Loucy (cell line): ENCODE measurements around the gene MPZL1.

Experiments
- H2AFZ ChIP-seq: fragments of 200-600 bp; sonication (generic); 2 replicates; pipeline ENCODE4 v1.6.0; 2016; ENCODE audit warnings: antibody characterized with exemption, mild to moderate bottlenecking, low read length, moderate library complexity
- H3F3A ChIP-seq: fragments of 200-600 bp; 2 replicates; pipeline ENCODE4 v1.6.0; 2016; ENCODE audit warnings: antibody characterized with exemption, low read depth, mild to moderate bottlenecking
- H3K27me3 ChIP-seq: fragments of 200-600 bp; sonication (generic); 2 replicates; pipeline ENCODE4 v1.6.1; 2014; ENCODE audit warnings: low read length, mild to moderate bottlenecking; ENCODE audit not compliant: insufficient read depth, poor library complexity, severe bottlenecking
- H3K36me3 ChIP-seq: fragments of 200-600 bp; sonication (generic); 2 replicates; pipeline ENCODE4 v1.6.1; 2016; ENCODE audit warnings: low read length; ENCODE audit not compliant: insufficient read depth
- H3K4me1 ChIP-seq: fragments of 200-600 bp; sonication (generic); 2 replicates; pipeline ENCODE4 v1.5.1; 2014; ENCODE audit warnings: low read length, mild to moderate bottlenecking; ENCODE audit not compliant: insufficient read depth, poor library complexity, severe bottlenecking
- H3K4me2 ChIP-seq: fragments of 200-600 bp; sonication (generic); 2 replicates; pipeline ENCODE4 v1.6.0; 2014; ENCODE audit warnings: antibody characterized with exemption, low read length, low read depth, mild to moderate bottlenecking; ENCODE audit not compliant: poor library complexity, severe bottlenecking
- H3K4me3 ChIP-seq: fragments of 200-600 bp; sonication (generic); 2 replicates; pipeline ENCODE4 v1.5.1; 2014; ENCODE audit warnings: low read length, mild to moderate bottlenecking, mixed read lengths; ENCODE audit not compliant: poor library complexity, severe bottlenecking
- H3K79me2 ChIP-seq: fragments of 200-600 bp; sonication (generic); 2 replicates; pipeline ENCODE4 v1.6.1; 2014; ENCODE audit warnings: low read length; ENCODE audit not compliant: insufficient read depth
- H3K9ac ChIP-seq: fragments of 200-600 bp; sonication (generic); 2 replicates; pipeline ENCODE4 v1.6.0; 2014; ENCODE audit warnings: mild to moderate bottlenecking, low read depth, low read length, moderate library complexity; ENCODE audit not compliant: poor library complexity, severe bottlenecking
- H3K9me2 ChIP-seq: fragments of 200-600 bp; sonication (generic); replicated peaks from 2 replicates; pipeline ENCODE4 v1.6.1; 2016; ENCODE audit warnings: low read depth, low read length, mixed read lengths
- H3K9me3 ChIP-seq: fragments of 200-600 bp; sonication (generic); 2 replicates; pipeline ENCODE4 v1.6.1; 2014; ENCODE audit warnings: mild to moderate bottlenecking, antibody characterized with exemption, low read length, low read depth; ENCODE audit not compliant: insufficient read depth
- H4K20me1 ChIP-seq: fragments of 200-600 bp; sonication (generic); 2 replicates; pipeline ENCODE4 v1.6.0; 2014; ENCODE audit warnings: antibody characterized with exemption, low read length, mild to moderate bottlenecking; ENCODE audit not compliant: insufficient read depth, poor library complexity, severe bottlenecking
- EZH2phosphoT487 ChIP-seq: fragments of 200-600 bp; IDR thresholded peaks from 2 replicates; pipeline ENCODE4 v1.6.1; 2018; ENCODE audit warnings: antibody characterized with exemption, mild to moderate bottlenecking, moderate library complexity, borderline replicate concordance
- TF ChIP-seq, protein P1 (sequence below): fragments of 200-600 bp; sonication (generic); conservative IDR thresholded peaks from 2 replicates; pipeline ENCODE4 v1.5.1; 2014; ENCODE audit warnings: mild to moderate bottlenecking, antibody characterized with exemption, low read length

The MPZL1 gene

DNA sequence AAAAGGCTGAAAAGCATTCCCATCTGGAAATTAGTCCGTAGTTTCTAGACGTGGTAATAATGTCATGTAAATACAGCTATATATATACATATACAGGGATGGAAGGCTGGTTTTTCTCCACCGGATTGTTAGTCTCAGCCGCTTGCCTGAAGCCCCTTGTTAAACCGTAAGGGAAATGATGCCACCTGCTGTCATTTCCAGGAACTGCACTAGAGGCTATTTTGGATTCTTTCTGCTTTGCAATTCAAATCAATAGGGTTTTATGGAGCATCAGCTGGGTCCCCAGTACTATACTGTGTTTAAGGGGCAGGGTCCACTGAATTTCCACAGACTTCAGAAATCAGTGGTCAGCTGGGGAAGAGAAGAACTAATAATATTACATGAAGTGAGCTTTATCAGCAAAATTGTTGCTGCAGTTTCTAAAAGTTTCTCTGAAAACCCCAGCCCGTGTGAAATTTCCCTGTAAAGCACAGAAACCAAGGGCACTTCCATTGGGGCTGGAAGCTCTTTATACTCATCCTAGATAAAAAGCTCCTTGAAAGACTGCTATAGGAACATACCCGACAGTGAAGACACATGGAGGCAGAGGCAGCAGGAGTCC lies 33.8 kb upstream of the MPZL1 start:
- Histone ChIP-seq H3K9me3 (no peaks in the 10 kb centered on the region), H3K9me2 (no peaks in the 10 kb centered on the region), H3K79me2 (no peaks in the 10 kb centered on the region), H3K36me3 (peaks cover 60% of the 10 kb centered on the region; the same call in 1 of the 2 replicates), H4K20me1 (no peaks in the 10 kb centered on the region), H3K9ac (no peak overlapping the region), H3F3A (no peaks in the 10 kb centered on the region), H3K4me2 (peak overlapping the region; percentile 36), H3K4me3 (no peak overlapping the region), H2AFZ (no peak overlapping the region), H3K27me3 (no peaks in the 10 kb centered on the region), H3K4me1 (peaks cover 5% of the 10 kb centered on the region)
- no peak for TF ChIP-seq EZH2phosphoT487
- TF ChIP-seq, protein P1, sequence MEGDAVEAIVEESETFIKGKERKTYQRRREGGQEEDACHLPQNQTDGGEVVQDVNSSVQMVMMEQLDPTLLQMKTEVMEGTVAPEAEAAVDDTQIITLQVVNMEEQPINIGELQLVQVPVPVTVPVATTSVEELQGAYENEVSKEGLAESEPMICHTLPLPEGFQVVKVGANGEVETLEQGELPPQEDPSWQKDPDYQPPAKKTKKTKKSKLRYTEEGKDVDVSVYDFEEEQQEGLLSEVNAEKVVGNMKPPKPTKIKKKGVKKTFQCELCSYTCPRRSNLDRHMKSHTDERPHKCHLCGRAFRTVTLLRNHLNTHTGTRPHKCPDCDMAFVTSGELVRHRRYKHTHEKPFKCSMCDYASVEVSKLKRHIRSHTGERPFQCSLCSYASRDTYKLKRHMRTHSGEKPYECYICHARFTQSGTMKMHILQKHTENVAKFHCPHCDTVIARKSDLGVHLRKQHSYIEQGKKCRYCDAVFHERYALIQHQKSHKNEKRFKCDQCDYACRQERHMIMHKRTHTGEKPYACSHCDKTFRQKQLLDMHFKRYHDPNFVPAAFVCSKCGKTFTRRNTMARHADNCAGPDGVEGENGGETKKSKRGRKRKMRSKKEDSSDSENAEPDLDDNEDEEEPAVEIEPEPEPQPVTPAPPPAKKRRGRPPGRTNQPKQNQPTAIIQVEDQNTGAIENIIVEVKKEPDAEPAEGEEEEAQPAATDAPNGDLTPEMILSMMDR: peak; percentile 98

DNA sequence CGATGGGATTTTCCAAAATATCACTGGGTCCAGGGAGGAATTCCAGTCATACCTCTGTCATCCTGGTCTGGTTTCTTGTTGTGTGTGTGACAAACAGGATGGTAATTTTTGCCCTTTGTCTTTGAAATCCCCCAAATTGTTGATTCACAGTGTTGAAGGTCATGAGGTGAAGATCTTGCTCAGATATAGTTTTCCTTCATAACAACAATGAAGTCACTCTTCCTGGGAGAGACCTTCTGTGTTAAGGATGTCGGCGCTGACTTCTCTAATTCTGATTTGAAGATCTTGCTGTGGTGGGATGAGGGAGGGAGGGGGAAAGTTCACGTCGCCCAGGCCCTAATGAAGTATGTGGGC lies 32.2 kb upstream of the MPZL1 start:
- Histone ChIP-seq H3K27me3 (no peaks in the 10 kb centered on the region), H2AFZ (no peak overlapping the region), H3K36me3 (peaks cover 69% of the 10 kb centered on the region; the same call in 1 of the 2 replicates), H3F3A (no peaks in the 10 kb centered on the region), H3K9me2 (no peaks in the 10 kb centered on the region), H3K79me2 (no peaks in the 10 kb centered on the region), H3K9me3 (no peaks in the 10 kb centered on the region), H3K9ac (no peak overlapping the region), H3K4me2 (no peak overlapping the region), H3K4me1 (peaks cover 5% of the 10 kb centered on the region), H4K20me1 (no peaks in the 10 kb centered on the region), H3K4me3 (no peak overlapping the region)
- TF ChIP-seq, protein P1: no peak
- no peak for TF ChIP-seq EZH2phosphoT487

DNA sequence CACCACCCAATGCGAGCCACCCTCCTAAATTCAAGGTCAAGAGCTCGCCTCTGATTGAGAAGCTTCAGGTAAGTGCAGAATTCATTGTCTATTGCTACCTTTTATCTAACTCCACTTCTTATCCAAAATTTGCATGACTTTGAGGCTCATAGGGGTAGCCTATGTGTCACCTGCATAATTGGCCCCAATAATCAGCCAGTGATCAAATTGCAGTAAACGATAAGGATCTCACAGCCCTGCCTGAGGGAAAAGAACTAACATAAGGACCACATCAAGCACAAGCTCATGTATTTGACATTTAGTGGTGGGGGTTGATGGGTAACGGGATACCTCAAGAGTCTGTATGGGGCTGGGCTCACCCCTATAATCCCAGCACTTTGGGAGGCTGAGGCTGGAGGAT lies 31.7 kb upstream of the MPZL1 start:
- no peaks in the 10 kb centered on the region for H4K20me1 ChIP-seq
- peaks cover 5% of the 10 kb centered on the region for H3K4me1 ChIP-seq
- H3K9me2 ChIP-seq: no peaks in the 10 kb centered on the region
- H3K4me3 ChIP-seq: no peak overlapping the region
- H3K9ac ChIP-seq: no peak overlapping the region
- H3K4me2 ChIP-seq: no peak overlapping the region
- no peaks in the 10 kb centered on the region for H3K79me2 ChIP-seq
- H3F3A ChIP-seq: no peaks in the 10 kb centered on the region
- TF ChIP-seq, protein P1: no peak
- no peak for TF ChIP-seq EZH2phosphoT487
- H3K36me3 ChIP-seq: peaks cover 72% of the 10 kb centered on the region; the same call in 1 of the 2 replicates
- H2AFZ ChIP-seq: no peak overlapping the region
- no peaks in the 10 kb centered on the region for H3K9me3 ChIP-seq
- H3K27me3 ChIP-seq: no peaks in the 10 kb centered on the region
